GM12873 (cell line): ENCODE results near the gene RAB40AL.

Experiments used
- TF ChIP-seq, protein P1 (sequence below): IDR thresholded peaks from 2 replicates; pipeline ENCODE4 v1.5.1; 2012; ENCODE audit warnings: low read depth, mild to moderate bottlenecking, moderate library complexity, low read length, control low read depth; ENCODE audit not compliant: insufficient read depth; ENCODE audit errors: missing control alignments

Gene RAB40AL

DNA sequence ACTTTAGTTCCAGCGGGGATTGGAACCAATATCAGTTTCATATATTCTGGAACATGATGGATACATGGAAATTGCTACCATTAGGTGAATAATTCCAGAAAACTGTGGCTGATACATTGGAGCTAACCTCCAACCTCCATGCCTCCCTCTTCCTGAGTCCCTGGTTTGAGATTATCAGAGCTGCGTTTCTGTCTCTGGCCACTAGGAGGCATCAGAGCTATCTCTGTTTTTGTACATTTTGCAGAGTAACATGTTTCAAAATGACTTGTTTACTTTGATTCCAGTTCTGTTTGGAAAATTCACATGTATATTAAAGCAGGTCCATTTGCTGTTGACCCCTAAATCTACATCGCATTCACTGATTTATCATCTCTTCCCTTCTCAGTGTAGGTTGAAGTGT is 2.4 kb upstream of the RAB40AL start:
- TF ChIP-seq, protein P1, sequence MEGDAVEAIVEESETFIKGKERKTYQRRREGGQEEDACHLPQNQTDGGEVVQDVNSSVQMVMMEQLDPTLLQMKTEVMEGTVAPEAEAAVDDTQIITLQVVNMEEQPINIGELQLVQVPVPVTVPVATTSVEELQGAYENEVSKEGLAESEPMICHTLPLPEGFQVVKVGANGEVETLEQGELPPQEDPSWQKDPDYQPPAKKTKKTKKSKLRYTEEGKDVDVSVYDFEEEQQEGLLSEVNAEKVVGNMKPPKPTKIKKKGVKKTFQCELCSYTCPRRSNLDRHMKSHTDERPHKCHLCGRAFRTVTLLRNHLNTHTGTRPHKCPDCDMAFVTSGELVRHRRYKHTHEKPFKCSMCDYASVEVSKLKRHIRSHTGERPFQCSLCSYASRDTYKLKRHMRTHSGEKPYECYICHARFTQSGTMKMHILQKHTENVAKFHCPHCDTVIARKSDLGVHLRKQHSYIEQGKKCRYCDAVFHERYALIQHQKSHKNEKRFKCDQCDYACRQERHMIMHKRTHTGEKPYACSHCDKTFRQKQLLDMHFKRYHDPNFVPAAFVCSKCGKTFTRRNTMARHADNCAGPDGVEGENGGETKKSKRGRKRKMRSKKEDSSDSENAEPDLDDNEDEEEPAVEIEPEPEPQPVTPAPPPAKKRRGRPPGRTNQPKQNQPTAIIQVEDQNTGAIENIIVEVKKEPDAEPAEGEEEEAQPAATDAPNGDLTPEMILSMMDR = peak; percentile 89

DNA sequence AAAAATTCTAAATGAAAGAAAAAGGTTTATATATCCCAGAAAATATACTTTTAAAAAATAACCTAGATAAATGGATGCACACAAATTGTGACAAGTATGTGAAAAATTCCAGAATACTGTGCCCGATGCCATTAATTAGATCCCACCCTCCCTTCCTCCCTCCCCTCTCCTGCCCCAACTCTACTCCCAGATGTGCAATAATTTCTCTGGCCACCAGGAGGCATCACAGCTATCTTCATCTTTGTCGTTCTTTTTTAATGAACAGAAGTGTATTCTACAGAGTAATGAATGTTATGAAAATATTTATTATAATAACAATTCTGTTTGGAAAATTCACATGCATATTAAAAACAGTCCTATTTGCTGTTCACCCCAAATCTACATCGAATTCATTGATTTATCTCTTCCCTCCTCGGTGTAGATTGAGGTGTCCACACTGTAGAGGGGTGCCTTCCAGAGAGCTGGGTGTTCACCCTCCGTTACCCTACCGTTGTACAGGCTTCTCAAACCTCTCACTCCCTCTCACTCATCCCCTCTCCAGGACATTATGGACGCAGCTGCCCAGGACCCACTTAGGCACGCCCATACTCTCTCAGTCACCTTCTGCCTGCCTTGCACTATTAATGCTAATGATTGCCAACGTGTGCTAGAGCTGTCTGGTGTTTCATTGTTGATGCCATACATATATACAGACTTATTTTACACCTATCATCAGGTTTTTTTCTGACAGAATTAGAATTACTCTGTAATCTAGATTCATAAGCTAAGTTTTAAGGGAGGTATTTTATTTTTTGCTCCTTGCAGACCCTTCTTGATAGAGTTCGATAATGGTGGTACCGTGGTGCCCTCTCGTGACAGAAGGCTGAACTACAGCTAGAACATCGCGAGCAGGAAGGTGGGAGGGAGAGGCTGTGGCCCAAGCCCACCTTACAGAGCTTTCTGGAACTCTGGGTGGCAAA is 14.1 kb downstream of the RAB40AL start:
- TF ChIP-seq, protein P1 = peak; percentile 72

DNA sequence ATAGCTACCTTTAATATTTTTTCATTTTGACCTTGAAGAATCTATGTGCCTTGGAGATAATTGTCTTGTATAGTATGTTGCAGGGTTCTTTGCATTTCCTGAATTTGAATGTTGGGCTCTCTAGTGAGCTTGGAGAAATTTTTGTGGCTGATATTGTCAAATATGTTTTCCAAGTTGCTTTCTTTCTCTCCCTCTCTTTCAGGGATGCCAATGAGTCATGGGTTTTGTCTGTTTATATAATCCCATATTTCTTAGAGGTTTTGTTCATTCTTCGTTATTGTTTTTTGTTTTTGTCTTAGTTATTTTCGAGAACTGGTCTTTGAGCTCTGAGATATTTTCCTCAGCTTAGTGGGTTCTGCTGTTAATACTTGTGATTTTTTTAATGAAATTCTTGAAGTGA is 20.7 kb downstream of the RAB40AL start:
- TF ChIP-seq, protein P1 = no peak

DNA sequence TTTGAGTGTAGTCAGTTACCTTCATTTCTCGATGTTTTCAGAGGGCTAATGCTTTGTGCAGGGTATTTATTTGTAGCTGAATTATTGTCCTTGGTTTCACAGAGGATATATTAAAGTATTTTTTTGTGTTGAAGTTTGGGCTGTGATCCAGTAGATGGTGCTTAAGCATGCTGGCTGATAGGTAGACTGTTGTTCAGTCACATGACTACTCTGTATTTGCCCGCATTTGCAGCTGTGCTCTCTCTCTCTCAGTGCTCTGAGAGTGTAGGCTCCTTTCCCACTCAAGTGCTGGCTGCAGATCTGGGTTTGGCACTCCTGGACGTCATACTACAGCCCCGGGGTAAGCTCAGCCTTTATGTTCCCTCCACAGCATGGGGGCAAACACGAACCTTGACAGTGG is 21.7 kb downstream of the RAB40AL start:
- TF ChIP-seq, protein P1 = no peak

DNA sequence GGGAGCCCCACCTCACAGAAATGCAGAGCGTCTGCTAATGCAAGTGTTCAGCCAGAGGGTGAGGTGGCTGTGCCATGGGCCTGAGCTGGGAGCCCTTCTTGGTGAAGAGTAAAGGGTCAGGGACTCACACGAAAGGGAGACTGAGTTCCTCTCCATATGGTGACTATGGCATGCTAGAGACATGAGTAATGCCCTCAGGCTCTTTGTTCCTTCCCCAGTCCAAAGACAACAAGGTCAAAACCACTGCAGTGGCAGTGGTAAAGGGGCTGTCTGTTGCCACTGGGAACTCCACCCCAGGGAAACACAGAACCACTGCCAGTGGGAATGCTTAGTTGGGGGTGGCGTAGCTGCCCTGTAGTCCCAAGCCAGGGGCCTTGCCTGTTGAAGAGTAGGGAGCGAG is 22.4 kb downstream of the RAB40AL start:
- TF ChIP-seq, protein P1 = no peak

DNA sequence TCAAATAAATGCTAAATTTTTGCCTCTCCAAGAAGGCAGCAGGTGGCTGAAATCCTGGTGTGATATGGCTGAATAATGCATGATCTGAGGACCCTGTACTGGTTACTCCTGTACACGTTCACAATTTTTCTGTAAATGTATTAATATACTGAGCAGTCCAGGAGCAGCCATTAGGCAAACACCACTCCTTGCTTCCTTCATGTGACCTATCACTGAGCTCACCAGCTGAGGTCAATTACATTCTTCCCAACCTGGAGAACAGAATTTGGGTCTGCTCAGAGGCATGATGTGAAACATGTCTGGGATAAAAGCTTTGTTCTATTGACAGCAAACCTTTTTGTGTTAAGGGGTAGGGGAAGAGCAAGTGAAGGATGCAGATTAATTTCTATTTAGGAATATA is 26.9 kb downstream of the RAB40AL start:
- TF ChIP-seq, protein P1 = no peak

DNA sequence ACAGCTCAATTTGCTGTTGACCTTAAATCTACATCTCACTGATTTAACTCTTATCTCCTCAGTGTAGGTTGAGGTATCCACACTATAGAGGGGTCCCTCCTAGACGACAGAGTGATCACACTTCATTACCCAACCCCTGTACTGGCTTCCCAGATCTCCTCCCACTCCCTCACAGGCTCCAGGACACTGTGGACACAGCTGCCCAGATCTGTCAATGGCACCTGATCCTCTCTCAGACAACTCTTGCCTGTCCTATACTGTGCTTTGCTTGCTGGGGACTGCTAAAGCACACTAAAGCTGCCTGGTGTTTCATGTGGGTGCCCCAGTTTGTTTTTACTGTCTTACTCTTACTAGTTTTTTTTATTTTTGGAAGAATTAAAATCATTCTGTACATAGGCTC is 27.9 kb downstream of the RAB40AL start:
- TF ChIP-seq, protein P1 = no peak
